Limb (tissue), 2 donors: ENCODE results near the gene AP4E1.
"Not testable (repeated sequence)": the region's sequence is repeated elsewhere in the genome, so short reads cannot be mapped to it uniquely, and the experiment has no call there.

Source experiments
- DNase-seq, 2 donors: peaks; one replicate each; pipeline ENCODE4 v3.0.0-alpha.2; 2016; ENCODE audit errors: extremely low spot score in 2 of 2

Gene AP4E1

DNA sequence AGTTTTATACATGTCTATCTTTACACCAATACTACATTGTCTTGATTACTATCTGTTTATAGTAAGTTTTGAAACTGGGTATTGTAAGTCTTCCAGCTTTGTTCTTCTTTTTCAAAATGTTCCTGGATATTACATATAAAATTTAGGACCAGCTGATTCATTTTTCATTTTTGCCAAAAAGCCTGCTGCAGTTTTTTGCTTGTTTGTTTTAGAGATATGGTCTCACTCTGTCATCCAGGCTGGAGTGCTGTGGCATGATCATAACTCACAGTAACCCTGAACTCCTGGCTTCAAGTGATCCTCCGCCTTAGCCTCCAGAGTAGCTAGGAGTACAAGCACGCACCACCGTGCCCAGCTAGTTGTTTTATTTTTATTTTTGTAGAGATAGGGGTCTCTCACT, 20.4 kb upstream of the AP4E1 start:
- DNase-seq, result no peak

DNA sequence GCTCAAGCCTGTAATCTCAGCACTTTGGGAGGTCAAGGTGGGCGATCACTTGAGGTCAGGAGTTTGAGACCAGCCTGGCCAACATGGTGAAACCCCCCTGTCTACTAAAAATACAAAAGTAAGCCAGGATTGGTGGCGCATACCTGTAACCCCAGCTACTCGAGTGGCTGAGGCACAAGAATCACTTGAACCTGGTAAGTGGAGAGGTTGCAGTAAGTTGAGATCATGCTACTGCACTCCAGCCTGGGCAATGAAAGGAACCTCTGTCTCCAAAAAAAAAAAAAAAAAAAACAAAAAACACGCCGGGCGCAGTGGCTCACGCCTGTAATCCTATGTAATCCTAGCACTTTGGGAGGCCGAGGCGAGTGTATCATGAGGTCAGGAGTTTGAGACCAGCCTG, 18.9 kb upstream of the AP4E1 start:
- DNase-seq, result no peak

DNA sequence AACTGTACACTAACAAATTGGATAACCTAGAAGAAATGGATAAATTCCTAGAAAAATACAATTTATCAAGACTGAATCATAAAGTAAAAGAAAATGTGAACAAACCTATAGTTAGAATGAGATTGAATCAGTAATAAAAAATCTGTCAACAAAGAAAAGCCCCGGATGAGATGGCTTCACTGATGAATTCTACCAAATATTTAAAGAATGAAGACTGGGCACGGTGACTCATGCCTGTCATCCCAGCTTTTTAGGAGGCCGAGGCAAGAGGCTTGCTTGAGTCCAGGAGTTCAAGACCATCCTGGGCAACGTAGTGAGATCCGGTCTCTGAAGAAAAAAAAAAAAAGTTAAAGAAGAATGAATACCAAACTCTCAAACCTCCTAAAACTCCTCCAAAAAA, 17.7 kb upstream of the AP4E1 start:
- no peak for DNase-seq

DNA sequence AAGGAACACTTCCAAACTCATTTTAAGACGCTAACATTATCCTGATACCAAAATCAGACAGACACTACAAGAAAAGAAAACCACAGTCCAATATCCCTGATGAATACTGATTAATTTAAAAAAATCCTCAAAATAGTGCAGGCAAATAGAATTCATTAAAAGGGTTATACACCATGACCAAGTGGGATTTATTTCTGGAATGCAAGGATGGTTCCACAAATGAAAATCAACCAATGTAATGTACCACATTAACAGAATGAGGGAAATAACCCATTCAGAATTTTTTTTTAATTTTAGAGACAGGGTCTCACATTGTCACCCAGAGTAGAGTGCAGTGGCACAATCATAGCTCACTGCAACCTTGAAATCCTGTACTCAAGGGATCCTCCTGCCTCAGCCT, 17.3 kb upstream of the AP4E1 start:
- DNase-seq, result no peak

DNA sequence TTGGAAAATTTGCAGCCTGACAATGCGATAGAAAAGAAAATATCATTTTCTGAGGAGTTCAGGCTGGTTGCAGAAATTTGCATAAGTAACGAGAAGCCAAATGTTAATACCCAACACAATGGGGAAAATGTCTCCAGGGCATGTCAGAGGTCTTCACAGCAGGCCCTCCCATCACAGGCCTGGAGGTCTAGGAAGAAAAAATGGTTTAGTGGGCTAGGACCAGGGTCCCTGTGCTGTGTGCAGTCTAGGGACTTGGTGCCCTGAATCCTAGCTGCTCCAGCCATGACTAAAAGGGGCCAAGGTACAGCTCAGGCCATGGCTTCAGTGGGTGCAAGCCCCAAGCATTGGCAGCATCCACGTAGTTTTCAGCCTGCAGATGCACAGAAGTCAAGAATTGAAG, 14.5 kb upstream of the AP4E1 start:
- DNase-seq, result no peak

DNA sequence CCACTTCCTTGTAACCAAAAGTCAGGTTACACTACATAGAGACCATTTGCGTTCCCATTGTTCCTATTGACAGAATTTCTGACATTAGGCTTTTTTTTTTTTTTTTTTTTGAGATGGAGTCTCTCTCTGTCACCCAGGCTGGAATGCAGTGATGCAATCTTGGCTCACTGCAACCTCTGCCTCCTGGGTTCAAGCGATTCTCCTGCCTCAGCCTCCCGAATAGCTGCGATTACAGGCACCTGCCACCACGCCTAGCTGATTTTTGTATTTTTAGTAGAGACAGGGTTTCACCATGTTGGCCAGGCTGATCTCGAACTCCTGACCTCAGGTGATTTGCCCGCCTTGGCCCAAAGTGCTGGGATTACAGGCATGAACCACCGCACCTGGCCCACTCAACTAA, 7.1 kb upstream of the AP4E1 start:
- DNase-seq, result not testable (repeated sequence)

DNA sequence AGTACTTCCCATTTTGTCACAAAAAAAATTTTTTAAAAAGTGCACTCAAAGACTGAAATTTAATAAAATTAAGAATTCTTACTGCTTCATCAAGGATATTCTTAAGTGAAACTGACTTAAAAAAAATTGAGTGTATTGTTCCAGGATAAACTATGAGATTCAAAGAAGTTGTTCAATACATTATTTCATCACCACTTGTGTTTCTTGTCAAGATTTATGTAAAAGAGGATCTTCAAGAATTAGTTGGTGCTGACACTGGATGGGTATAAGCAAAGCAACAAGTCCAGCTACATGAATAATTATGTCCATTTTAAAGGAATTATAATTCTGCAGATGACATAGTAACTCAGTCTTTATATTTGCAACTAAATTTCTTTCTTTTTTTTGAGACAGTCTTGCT, 4.3 kb upstream of the AP4E1 start:
- DNase-seq, result no peak

DNA sequence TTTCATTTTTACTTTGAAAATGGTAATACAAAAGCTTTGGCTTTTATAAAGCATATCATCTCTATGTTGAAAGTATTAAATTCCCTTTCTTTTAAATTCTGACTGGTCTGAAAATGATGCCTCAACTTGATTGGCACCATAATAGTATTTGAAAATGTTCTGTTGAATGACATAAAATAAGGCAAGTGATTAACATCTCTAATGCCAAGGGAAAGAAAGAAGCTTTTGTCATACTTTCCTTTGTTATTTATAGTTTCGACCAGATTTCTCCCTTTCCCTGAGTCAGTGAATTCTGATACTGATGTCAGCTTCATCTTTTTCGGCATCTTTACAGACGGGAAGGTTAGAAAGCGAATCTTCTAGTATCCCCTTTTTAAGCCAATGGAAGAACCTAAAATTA, 3.4 kb upstream of the AP4E1 start:
- DNase-seq, result no peak

DNA sequence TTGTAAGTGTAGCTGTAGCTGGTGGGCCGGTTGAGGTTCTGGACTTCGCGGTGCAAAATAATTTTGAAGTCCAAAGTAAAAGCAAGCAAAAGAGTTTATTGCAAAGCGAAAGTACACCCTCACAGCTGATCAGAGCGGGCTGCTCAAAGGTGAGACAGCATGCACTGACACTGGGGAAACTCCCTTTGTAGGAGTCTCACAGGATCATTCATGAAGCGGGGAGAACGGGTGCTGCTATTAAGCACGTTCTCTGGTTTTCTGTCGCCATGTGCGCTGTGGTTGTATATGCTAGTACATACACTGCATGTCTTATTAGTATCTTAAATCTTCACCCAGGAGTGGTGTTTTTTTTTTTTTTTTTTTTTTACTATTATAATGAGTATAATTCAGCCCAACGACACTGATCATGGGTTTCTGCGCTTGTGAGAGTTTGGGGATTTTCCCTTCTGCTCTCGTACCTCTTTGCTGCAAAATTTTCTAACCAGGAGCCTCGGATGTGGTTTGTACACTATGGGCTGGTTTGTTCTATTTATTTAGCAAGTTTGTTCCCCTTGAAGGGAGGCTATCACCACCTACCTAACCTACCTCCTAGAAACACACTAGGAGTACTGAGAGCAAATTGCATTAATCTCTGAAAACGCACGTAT, 1.4 kb upstream of the AP4E1 start:
- DNase-seq, result no peak

DNA sequence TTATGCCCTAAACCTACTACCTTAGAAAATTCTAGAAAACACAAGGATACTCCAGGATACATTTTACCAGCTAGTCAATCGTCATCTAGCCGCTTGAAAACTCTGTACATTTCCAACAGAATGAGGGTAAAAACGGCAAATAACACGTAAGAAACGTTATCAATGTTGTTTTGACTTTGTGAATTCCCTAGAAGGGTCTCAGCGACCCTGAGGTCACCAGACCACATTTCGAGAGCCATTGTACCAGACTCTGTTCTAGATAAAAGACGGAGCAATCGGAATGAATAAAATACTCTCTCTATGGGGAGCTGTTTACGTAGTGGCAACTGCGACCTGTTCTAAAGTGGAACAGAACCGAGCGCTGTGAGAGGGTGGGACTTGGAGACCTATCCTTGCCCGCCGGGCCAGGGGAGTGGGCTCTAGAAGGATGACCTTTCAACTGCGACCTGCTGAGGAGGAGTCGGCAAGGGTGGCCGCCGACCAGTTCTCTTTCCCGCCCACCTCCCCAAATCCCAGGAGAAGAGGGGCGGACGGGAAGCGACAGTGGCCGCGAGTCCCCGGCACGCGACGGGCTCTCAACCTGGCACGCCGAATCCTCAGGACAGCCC, 778 bp upstream of the AP4E1 start:
- DNase-seq, result peak in 1 of 2 donors; percentile 43

DNA sequence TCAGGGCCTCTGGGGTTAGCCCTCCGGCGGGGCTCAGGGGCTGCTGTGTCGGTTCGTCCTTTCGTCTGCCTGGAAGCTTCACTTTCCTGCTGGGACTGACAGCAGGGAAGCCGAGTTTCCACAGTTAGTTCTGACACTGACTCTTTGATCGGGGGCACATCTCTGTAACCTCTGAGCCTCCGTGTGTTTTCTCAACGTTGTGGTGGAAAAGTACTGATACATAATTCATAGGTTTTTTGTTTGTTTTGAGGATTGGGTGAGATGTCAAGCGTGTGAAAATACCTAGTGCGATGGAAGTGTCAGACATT, 481 bp downstream of the AP4E1 start:
- DNase-seq, result no peak

DNA sequence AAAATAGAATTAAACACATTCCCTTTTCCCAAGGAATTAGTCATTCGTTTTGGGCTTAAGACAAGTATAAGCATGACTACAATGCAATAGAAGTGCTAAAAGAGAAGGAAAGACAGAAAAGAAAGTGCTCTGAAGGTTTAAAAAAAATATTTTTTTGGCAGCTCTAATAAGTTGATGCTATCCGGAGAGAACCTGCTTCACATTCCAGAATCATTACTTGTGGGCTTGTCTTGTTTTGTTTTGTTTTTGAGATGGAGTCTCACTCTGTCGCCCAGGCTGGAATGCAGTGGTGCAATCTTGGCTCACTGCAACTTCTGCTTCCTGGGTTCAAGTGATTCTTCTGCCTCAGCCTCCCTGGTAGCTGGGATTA, 1.9 kb downstream of the AP4E1 start:
- DNase-seq, result not testable (repeated sequence)

DNA sequence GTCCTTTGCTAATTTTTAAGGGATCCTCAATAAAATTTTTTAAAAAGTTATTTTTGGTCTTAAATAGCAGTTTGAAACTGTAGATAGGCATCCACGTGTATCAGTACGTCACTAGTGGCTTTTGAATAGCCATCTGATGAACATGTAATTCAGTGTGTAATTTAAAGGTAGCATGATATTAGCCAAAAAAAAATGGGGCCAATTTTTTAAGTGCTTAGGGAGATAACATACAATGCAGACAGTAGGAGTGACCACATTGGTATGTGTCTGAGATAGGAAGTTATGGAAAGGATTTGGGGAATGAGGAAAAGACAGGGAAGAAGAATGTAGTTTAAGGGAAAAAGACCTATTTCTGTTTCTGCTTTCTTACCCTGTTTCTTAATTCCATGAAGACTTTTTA, 2.5 kb downstream of the AP4E1 start:
- DNase-seq, result no peak

DNA sequence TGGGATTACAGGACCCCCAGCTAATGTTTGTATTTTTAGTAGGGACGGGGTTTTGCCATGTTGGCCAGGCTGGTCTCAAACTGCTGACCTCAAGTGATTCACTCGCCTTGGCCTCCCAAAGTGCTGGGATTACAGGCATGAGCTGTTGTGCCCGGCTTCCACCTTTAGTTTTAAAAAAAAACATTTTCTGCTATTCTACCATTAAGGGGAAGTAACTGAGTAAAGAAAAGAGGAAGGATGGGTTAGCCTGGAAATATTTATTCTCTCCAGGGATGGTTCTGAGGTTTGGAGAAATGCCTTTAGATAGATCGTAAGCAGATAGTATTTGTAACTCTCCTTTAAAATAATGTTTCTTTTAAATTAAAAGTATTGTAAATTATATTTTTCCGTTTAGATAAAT, 3.1 kb downstream of the AP4E1 start:
- DNase-seq, result no peak

DNA sequence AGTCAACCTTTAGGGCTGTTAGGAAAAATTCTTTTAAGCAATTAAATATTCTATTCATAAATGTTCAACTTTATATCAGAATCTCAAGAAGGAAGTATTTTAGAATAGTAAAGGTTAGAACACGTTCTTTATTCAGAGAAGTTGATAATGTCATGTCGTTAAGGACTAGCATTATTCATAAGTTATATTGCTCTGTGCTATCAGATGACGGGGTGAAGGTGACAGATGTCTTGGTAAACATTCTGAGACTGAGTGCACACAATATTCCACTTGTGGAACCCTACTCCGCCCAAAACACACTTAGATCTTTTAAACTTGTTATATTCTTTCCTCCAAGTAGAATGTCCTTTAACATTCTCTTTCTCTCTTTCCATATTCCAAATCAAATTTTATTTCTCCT, 7.9 kb downstream of the AP4E1 start:
- DNase-seq, result no peak

DNA sequence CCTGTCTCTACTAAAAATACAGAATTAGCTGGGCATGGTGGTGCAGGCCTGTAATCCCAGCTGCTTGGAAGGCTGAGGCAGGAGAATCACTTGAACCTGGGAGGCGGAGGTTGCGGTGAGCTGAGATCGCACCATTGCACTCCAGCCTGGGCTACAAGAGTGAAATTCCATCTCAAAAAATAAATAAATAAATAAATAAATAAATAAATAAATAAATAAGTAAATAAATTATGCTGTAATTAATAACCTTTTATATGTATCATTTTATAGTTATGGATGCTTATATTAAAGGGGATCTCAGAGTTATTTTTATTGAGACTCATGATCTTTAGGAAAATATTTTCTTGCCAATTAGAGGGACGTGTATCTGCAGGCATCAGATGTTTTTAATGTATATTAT, 10.9 kb downstream of the AP4E1 start:
- not testable (repeated sequence) for DNase-seq

DNA sequence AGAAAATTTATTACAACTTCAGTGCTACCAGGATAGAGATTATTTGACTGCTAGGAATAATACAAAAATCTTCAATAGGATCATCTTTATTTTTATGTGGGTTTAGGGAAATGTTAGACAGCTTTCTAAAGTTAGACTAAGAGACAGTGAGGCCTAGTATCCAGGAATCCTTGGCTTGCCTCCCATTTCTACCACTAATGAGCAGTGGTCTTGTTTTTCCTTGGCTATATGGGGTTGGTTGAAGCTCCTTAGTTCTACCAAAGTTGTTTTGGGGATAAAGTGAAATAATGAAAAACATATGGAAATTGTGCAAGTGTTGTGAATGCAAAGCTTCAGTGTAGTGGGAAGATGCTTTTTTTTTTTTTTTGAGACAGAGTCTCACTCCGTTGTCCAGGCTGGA, 16.8 kb downstream of the AP4E1 start:
- DNase-seq, result no peak

DNA sequence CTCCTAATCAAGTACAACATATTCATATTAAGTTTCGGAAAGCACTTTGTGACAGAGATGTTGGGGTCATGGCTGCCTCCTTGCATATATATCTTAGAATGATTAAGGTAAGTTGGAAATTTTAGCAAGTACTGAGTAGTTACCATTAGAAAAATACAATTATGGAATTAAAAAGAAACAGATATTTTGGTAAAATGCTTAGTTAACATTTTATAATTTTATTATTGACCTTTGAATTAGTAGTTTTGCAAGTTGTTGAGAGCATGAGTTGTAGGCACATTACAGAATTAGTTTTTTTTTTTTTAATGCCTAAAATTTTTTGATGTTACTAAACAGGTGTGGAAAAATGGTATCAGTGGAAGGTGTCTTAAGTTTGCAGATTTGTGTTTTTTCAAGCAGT, 20.6 kb downstream of the AP4E1 start:
- no peak for DNase-seq

DNA sequence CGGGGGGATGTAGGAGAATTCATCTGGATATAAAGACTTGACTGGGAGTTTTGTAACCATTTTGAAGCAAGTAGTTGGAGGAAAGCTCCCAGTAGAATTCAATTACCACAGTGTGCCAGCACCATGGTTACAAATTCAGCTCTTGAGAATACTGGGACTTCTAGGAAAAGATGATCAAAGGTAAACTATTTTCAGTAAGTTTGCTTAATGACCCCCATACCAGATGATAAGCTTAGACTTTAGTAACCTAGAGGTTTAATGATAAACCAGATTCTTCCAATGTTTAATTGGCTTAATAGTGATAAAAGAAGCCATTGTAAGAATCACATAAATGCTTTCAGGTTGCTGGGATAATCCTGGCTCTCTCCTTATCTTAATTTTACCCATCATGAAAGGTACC, 22.3 kb downstream of the AP4E1 start:
- DNase-seq, result no peak

DNA sequence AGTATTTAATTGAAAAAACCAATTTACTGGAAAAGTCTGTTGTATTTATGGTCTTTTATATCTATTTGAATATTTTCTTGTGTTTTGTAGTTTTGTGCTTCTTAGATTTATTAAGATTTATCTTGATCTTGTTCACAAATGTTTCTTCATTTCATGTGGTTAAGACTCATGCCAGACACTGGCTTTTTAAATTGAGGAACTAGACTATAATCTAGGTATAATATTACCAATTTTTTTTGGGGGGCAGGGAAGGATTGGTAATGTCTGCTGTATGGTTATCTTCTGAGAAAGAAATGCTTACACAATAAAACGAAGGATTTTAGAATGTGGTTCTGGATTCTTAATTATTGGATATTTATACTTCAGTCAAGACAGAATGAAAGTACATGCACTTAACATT, 24.9 kb downstream of the AP4E1 start:
- no peak for DNase-seq

DNA sequence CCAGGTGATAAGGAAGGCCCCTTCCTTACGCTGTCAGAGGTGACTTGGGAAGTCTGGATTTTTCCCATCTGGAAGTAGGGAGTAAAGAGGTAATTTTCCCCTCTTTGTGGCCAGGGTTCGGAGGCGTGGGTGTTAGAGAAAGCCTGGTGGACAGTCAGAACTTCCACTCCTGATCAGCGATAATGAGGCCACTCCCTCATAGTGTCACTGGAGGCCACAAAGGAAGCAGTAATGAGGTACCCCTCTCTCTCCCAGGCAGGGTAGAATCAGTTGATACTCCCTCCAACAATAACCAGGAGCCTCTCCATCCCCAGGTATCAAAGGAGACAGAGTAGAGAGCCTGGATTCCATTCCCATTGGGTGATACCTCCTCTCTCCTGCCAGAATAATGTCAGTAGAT, 30.0 kb downstream of the AP4E1 start:
- DNase-seq, result no peak

DNA sequence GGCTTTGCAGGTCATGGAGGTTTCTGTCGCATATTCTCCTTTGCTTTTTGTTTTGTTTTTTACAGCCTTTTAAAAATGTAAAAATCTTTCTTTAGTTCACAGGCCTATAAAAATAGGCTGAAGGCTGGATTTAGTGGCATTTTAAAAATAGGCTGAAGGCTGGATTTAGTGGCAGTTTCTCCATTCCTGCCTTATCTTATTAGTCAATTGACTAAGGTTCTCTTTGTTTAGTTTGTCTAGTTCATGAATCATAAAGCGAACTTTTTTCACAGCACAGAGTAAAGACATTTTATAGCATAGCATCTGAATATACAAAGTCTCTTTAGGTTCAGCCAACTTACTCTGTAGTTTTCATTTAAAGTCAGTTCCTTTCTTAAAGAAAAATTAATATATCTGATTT, 31.4 kb downstream of the AP4E1 start:
- DNase-seq, result no peak

DNA sequence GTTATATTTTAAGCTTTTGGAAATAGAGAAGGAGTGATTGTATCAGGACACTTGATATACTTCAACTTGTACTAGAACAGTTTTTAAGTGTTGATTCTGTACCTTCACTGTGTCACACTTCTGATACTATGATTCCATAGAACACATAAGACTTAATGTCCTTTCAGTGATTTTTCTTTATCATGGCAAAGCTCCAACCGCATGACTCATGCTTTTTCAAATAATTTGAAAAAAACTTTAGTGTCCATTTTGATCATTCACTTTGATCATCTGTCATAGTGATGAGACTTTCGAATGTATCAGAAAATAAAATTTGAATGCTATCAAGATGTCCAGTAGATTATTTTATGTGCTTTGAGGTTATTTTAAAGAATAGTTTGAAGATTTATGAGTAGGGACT, 32.0 kb downstream of the AP4E1 start:
- no peak for DNase-seq

DNA sequence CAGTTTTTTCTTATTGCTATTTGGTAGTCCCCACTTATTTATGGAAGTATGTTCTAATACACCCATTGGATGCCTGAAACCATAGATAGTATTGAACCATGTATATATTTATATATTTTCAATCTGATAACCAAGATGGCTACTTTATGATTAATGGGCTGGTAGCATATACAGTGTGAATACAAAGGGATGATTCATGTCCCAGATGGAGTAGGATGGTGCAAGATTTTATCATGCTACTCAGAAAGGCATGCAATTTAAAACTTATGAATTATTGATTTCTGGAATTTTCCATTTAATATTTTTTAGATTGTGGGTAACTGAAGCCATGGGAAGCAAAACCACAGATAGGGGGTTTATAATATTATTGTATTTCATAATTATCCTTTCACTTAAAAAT, 35.2 kb downstream of the AP4E1 start:
- no peak for DNase-seq
